KBM-7 (cell line): Measurements from ENCODE around the gene LNX1.
"Not testable (repeated sequence)": the region's sequence is repeated elsewhere in the genome, so short reads cannot be mapped to it uniquely, and the experiment has no call there.

ENCODE experiments used
- DNase-seq: peaks from one replicate; pipeline ENCODE4 v3.0.0-alpha.2; 2015
- in situ Hi-C: fragments of 300-500 bp; cut with MboI; formaldehyde crosslinking; loops from 2 replicates; pipeline ENCODE4 v1.14.3; 2020; ENCODE audit warnings: low sequenced_read_pairs, low pct_unique_long_range_greater_than_20kb, mixed read lengths

The LNX1 gene

GRCh38 chr4:53436251-53436650, 155.0 kb downstream of the LNX1 start:
- DNase-seq: no peak
- in situ Hi-C loops: no loop called here

GRCh38 chr4:53432528-53433424, 158.5 kb downstream of the LNX1 start:
- DNase-seq: no peak
- in situ Hi-C loops: no loop called here

- DNase-seq: peak; percentile 9
- in situ Hi-C loops: no loop called here
Measured at GRCh38 chr4:53431052-53431451, 160.2 kb downstream of the LNX1 start.

- in situ Hi-C loops: no loop called here
- DNase-seq: no peak
Measured at GRCh38 chr4:53427366-53427765, 163.9 kb downstream of the LNX1 start.

- in situ Hi-C loops: no loop called here
- no peak for DNase-seq
Measured at GRCh38 chr4:53424280-53424679, 167.0 kb downstream of the LNX1 start.

- DNase-seq: no peak
- in situ Hi-C loops: no loop called here
Measured at GRCh38 chr4:53422367-53422766, 168.9 kb downstream of the LNX1 start.

GRCh38 chr4:53421791-53422190, 169.5 kb downstream of the LNX1 start:
- DNase-seq: no peak
- in situ Hi-C loops: no loop called here

GRCh38 chr4:53419208-53419607, 172.1 kb downstream of the LNX1 start:
- DNase-seq: no peak
- in situ Hi-C loops: no loop called here

- peak; percentile 9 for DNase-seq
- in situ Hi-C loops: not testable (repeated sequence)
Measured at GRCh38 chr4:53409479-53409878, 181.8 kb downstream of the LNX1 start.
